ENCODE measurements around the gene SAPCD2.

GRCh38 chr9:137107982-137108381, 37.6 kb upstream of the SAPCD2 start:
- TF ChIP-seq, protein P1, sequence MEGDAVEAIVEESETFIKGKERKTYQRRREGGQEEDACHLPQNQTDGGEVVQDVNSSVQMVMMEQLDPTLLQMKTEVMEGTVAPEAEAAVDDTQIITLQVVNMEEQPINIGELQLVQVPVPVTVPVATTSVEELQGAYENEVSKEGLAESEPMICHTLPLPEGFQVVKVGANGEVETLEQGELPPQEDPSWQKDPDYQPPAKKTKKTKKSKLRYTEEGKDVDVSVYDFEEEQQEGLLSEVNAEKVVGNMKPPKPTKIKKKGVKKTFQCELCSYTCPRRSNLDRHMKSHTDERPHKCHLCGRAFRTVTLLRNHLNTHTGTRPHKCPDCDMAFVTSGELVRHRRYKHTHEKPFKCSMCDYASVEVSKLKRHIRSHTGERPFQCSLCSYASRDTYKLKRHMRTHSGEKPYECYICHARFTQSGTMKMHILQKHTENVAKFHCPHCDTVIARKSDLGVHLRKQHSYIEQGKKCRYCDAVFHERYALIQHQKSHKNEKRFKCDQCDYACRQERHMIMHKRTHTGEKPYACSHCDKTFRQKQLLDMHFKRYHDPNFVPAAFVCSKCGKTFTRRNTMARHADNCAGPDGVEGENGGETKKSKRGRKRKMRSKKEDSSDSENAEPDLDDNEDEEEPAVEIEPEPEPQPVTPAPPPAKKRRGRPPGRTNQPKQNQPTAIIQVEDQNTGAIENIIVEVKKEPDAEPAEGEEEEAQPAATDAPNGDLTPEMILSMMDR (IDR thresholded peaks at IDR 0.05), result no peak
- TF ChIP-seq POLR2A (IDR thresholded peaks at IDR 0.05), result no peak
